ENCODE results near the gene KLHL18. TPM values are rescaled to one million over a fixed set of nuclear protein-coding genes. Genes with fewer than 3 reads are reported as not detected.

KLHL18 gene
- total RNA-seq, 4 donors from 2014 or later = 32.7 to 51.0 (median 44.5) TPM

GRCh38 chr3:47293822-47294221 is 11.1 kb downstream of the KLHL18 start:
- DNase-seq (ENCODE audit: low spot score in 2 of 2) = no peak
- WGBS, 2 donors = 89 to 95% methylated on average over 2 of the region's 2 CpGs
- intact Hi-C loops (cut with DNase I; ENCODE audit: low total_unique reads) = no loop called here
- TF ChIP-seq CTCF (IDR thresholded peaks at IDR 0.05) = no peak
- TF ChIP-seq POLR2A (IDR thresholded peaks at IDR 0.05) = no peak
- H3K4me3 ChIP-seq (ENCODE audit: low read depth, poor library complexity, severe bottlenecking) = no peak overlapping the region

DNA sequence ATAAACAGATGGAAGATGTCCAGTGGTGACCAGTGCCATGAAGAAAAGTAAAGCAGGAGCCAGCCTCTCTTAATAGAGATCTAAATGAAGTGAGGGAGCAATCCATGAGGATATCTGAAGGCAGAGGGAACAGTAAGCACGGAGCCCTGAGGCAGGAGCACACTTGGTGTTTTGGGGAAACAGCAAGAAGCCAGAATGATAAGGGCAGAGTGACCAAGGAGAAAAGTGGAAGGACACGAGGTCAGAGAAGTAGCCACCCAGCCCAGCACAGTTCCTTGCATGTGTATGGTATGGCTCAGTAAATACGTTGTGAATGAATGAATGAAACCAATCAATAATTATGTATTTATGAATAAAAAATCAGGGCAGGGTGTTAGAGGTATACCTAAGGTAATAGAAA is 11.6 kb downstream of the KLHL18 start:
- DNase-seq (ENCODE audit: low spot score in 2 of 2) = no peak

DNA sequence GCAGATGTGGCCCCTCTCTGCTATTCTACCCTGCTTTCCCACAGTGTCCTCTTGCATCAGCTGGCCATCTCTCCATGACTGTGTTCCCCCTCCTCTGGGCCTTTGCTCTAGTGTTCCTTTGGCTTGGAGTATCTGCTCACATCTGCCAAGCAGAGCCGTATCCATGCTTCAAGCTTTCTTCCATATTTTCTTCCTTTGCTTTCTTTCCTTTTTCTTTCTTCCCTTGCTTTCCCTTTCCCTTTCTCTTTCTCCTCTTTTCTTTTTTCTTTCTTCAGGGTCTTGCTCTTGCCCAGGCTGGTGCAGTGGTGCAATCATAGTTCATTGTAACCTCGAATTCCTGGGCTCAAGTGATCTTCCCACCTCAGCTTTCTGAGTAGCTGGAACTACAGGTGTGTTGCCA is 12.6 kb downstream of the KLHL18 start:
- no peak for DNase-seq (ENCODE audit: low spot score in 2 of 2)
- WGBS, 2 donors = 86 to 87% methylated on average over 2 of the region's 2 CpGs
- H3K4me3 ChIP-seq (ENCODE audit: low read depth, poor library complexity, severe bottlenecking) = no peak overlapping the region
- TF ChIP-seq POLR2A (IDR thresholded peaks at IDR 0.05) = no peak
- no peak for TF ChIP-seq CTCF (IDR thresholded peaks at IDR 0.05)
- intact Hi-C loops (cut with DNase I; ENCODE audit: low total_unique reads) = no loop called here

More for the DNA sequence above, 11.6 kb downstream of the KLHL18 start:
- no peak for TF ChIP-seq POLR2A (IDR thresholded peaks at IDR 0.05)
- TF ChIP-seq CTCF (IDR thresholded peaks at IDR 0.05) = no peak
- H3K4me3 ChIP-seq (ENCODE audit: low read depth, poor library complexity, severe bottlenecking) = no peak overlapping the region
- intact Hi-C loops (cut with DNase I; ENCODE audit: low total_unique reads) = no loop called here
- 80 to 86% methylated on average over 3 of the region's 3 CpGs for WGBS, 2 donors

- WGBS, 2 donors = 87 to 95% methylated on average over 6 of the region's 6 CpGs
- no peak for DNase-seq (ENCODE audit: low spot score in 2 of 2)
- TF ChIP-seq CTCF (IDR thresholded peaks at IDR 0.05) = no peak
- no peak for TF ChIP-seq POLR2A (IDR thresholded peaks at IDR 0.05)
- no peak overlapping the region for H3K4me3 ChIP-seq (ENCODE audit: low read depth, poor library complexity, severe bottlenecking)
- intact Hi-C loops (cut with DNase I; ENCODE audit: low total_unique reads) = no loop called here
These were observed 13.2 kb downstream of the KLHL18 start for GRCh38 chr3:47295976-47296375.

GRCh38 chr3:47296562-47297302 is 14.0 kb downstream of the KLHL18 start:
- 90% methylated on average over 2 of the region's 2 CpGs for WGBS, 2 donors
- DNase-seq (ENCODE audit: low spot score in 2 of 2) = no peak
- H3K4me3 ChIP-seq (ENCODE audit: low read depth, poor library complexity, severe bottlenecking) = no peak overlapping the region
- TF ChIP-seq POLR2A (IDR thresholded peaks at IDR 0.05) (no peak), CTCF (IDR thresholded peaks at IDR 0.05) (no peak)
- intact Hi-C loops (cut with DNase I; ENCODE audit: low total_unique reads) = no loop called here

- no peak for TF ChIP-seq CTCF (IDR thresholded peaks at IDR 0.05)
- no peak for TF ChIP-seq POLR2A (IDR thresholded peaks at IDR 0.05)
- H3K4me3 ChIP-seq (ENCODE audit: low read depth, poor library complexity, severe bottlenecking) = no peak overlapping the region
- intact Hi-C loops (cut with DNase I; ENCODE audit: low total_unique reads) = no loop called here
- WGBS, 2 donors = 95% methylated on average over 3 of the region's 3 CpGs
- no peak for DNase-seq (ENCODE audit: low spot score in 2 of 2)
These were observed 15.7 kb downstream of the KLHL18 start for GRCh38 chr3:47298439-47298838.

All from lower leg skin (tissue), 4 donors.